ENCODE data around the gene LACTBL1.

Gene LACTBL1

GRCh38 chr1:22908880-22909426 is 63.7 kb downstream of the LACTBL1 start:
- Histone ChIP-seq H3K4me1 (ENCODE audit: insufficient read depth, low read length) (no peaks in the 10 kb centered on the region), H3K9ac (ENCODE audit: low read depth, low read length) (no peak overlapping the region), H3K9me3 (ENCODE audit: insufficient read depth, low read depth, low read length) (no peaks in the 10 kb centered on the region), H3K27me3 (ENCODE audit: insufficient read depth, low read length) (no peaks in the 10 kb centered on the region), H3K4me3 (ENCODE audit: low read length) (no peak overlapping the region), H3K27ac (ENCODE audit: low read depth, low read length) (no peak overlapping the region), H3K36me3 (ENCODE audit: insufficient read depth, low read length) (no peaks in the 10 kb centered on the region)
- whole genome bisulfite sequencing = 92% methylated on average over 11 of the region's 11 CpGs

- H3K9ac ChIP-seq (ENCODE audit: low read depth, low read length) = no peak overlapping the region
- H3K4me1 ChIP-seq (ENCODE audit: insufficient read depth, low read length) = no peaks in the 10 kb centered on the region
- no peaks in the 10 kb centered on the region for H3K27me3 ChIP-seq (ENCODE audit: insufficient read depth, low read length)
- WGBS = 93% methylated on average over 3 of the region's 3 CpGs
- no peaks in the 10 kb centered on the region for H3K9me3 ChIP-seq (ENCODE audit: insufficient read depth, low read depth, low read length)
- no peak overlapping the region for H3K27ac ChIP-seq (ENCODE audit: low read depth, low read length)
- H3K36me3 ChIP-seq (ENCODE audit: insufficient read depth, low read length) = no peaks in the 10 kb centered on the region
- no peak overlapping the region for H3K4me3 ChIP-seq (ENCODE audit: low read length)
Observed at GRCh38 chr1:22907528-22907927, 65.1 kb downstream of the LACTBL1 start.

GRCh38 chr1:22906968-22907367 is 65.7 kb downstream of the LACTBL1 start:
- 92% methylated on average over 2 of the region's 2 CpGs for WGBS
- H3K36me3 ChIP-seq (ENCODE audit: insufficient read depth, low read length) = no peaks in the 10 kb centered on the region
- H3K4me1 ChIP-seq (ENCODE audit: insufficient read depth, low read length) = no peaks in the 10 kb centered on the region
- H3K9me3 ChIP-seq (ENCODE audit: insufficient read depth, low read depth, low read length) = no peaks in the 10 kb centered on the region
- H3K27me3 ChIP-seq (ENCODE audit: insufficient read depth, low read length) = no peaks in the 10 kb centered on the region
- no peak overlapping the region for H3K9ac ChIP-seq (ENCODE audit: low read depth, low read length)
- no peak overlapping the region for H3K4me3 ChIP-seq (ENCODE audit: low read length)
- no peak overlapping the region for H3K27ac ChIP-seq (ENCODE audit: low read depth, low read length)

- Histone ChIP-seq H3K4me3 (ENCODE audit: low read length) (no peak overlapping the region), H3K9ac (ENCODE audit: low read depth, low read length) (no peak overlapping the region), H3K36me3 (ENCODE audit: insufficient read depth, low read length) (no peaks in the 10 kb centered on the region), H3K27ac (ENCODE audit: low read depth, low read length) (no peak overlapping the region), H3K9me3 (ENCODE audit: insufficient read depth, low read depth, low read length) (no peaks in the 10 kb centered on the region), H3K27me3 (ENCODE audit: insufficient read depth, low read length) (no peaks in the 10 kb centered on the region), H3K4me1 (ENCODE audit: insufficient read depth, low read length) (no peaks in the 10 kb centered on the region)
- 92% methylated on average over 3 of the region's 3 CpGs for WGBS
Observed at GRCh38 chr1:22903113-22903512, 69.6 kb downstream of the LACTBL1 start.
